Measurements from ENCODE around the gene CREBL2.
"Not testable (repeated sequence)": the region's sequence is repeated elsewhere in the genome, so short reads cannot be mapped to it uniquely, and the experiment has no call there.

CREBL2 gene

GRCh38 chr12:12639995-12640394 is 28.3 kb downstream of the CREBL2 start:
- not testable (repeated sequence) for DNase-seq (ENCODE audit: low spot score)

- DNase-seq (ENCODE audit: low spot score) = no peak
These were observed 30.0 kb downstream of the CREBL2 start for GRCh38 chr12:12641650-12642049.

GRCh38 chr12:12642916-12643315 is 31.2 kb downstream of the CREBL2 start:
- no peak for DNase-seq (ENCODE audit: low spot score)

- peak; percentile 33 for DNase-seq (ENCODE audit: low spot score)
These were observed 33.8 kb downstream of the CREBL2 start for GRCh38 chr12:12645485-12645884.

- DNase-seq (ENCODE audit: low spot score) = peak; percentile 79
These were observed 34.3 kb downstream of the CREBL2 start for GRCh38 chr12:12645968-12646367.

GRCh38 chr12:12646483-12647072 is 34.9 kb downstream of the CREBL2 start:
- DNase-seq (ENCODE audit: low spot score) = no peak

- DNase-seq (ENCODE audit: low spot score) = no peak
These were observed 36.6 kb downstream of the CREBL2 start for GRCh38 chr12:12648284-12648683.

GRCh38 chr12:12648951-12649650 is 37.4 kb downstream of the CREBL2 start:
- DNase-seq (ENCODE audit: low spot score) = no peak

- no peak for DNase-seq (ENCODE audit: low spot score)
These were observed 40.1 kb downstream of the CREBL2 start for GRCh38 chr12:12651752-12652151.

GRCh38 chr12:12652704-12653103 is 41.0 kb downstream of the CREBL2 start:
- DNase-seq (ENCODE audit: low spot score) = not testable (repeated sequence)

- DNase-seq (ENCODE audit: low spot score) = no peak
These were observed 42.2 kb downstream of the CREBL2 start for GRCh38 chr12:12653922-12654321.

- no peak for DNase-seq (ENCODE audit: low spot score)
These were observed 43.2 kb downstream of the CREBL2 start for GRCh38 chr12:12654691-12655460.

GRCh38 chr12:12660201-12660600 is 48.5 kb downstream of the CREBL2 start:
- no peak for DNase-seq (ENCODE audit: low spot score)

GRCh38 chr12:12661086-12661856 is 49.6 kb downstream of the CREBL2 start:
- DNase-seq (ENCODE audit: low spot score) = peak; percentile 83

- DNase-seq (ENCODE audit: low spot score) = no peak
These were observed 52.1 kb downstream of the CREBL2 start for GRCh38 chr12:12663644-12664294.

GRCh38 chr12:12665194-12665593 is 53.5 kb downstream of the CREBL2 start:
- DNase-seq (ENCODE audit: low spot score) = no peak

- no peak for DNase-seq (ENCODE audit: low spot score)
These were observed 56.3 kb downstream of the CREBL2 start for GRCh38 chr12:12668005-12668404.

GRCh38 chr12:12669020-12669419 is 57.3 kb downstream of the CREBL2 start:
- no peak for DNase-seq (ENCODE audit: low spot score)

GRCh38 chr12:12671850-12672660 is 60.4 kb downstream of the CREBL2 start:
- DNase-seq (ENCODE audit: low spot score) = peak; percentile 37

GRCh38 chr12:12673296-12673695 is 61.6 kb downstream of the CREBL2 start:
- no peak for DNase-seq (ENCODE audit: low spot score)

- DNase-seq (ENCODE audit: low spot score) = no peak
These were observed 64.9 kb downstream of the CREBL2 start for GRCh38 chr12:12676605-12677004.
